Fibroblast of villous mesenchyme (primary cell): ENCODE measurements around the gene MAPKAP1. TPM values are rescaled to one million over a fixed set of nuclear protein-coding genes. Genes with fewer than 3 reads are reported as not detected.

Experiments
- DNase-seq: peaks from one replicate; pipeline ENCODE4 v3.0.0-alpha.2; 2010; ENCODE audit warnings: low read depth
- H3K4me3 ChIP-seq: 2 replicates; pipeline ENCODE4 v1.5.1; 2011; ENCODE audit warnings: low read depth, mild to moderate bottlenecking, low read length
- total RNA-seq: library from RNA; depleted of rRNA; stranded (reverse); fragments of >200 nt; gene quantifications from 2 replicates; pipeline ENCODE4 v1.2.3, GENCODE V29; 2012
- TF ChIP-seq, protein P1 (sequence below): IDR thresholded peaks from 2 replicates; pipeline ENCODE4 v1.5.1; 2012; ENCODE audit warnings: low read depth, mild to moderate bottlenecking, low read length; ENCODE audit not compliant: insufficient read depth

The MAPKAP1 gene
- total RNA-seq, 1 donor, result 92.0 TPM

DNA sequence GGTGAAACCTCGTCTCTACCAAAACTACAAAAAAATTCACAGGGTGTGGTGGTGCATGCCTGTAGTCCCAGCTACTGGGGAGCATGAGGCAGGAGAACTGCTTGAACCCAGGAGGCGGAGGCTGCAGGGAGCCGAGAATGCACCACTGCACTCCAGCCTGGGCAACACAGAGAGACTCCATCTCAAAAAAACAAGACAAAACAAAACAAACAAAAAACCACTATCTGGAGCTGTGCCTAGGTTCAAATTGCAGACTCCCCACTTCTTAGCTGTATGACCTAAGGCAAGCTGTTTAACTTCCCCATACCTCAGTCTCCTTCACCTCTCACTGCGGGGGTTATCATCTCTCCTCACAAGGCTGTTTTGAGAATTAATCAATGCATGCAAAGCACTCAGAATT lies 68.0 kb downstream of the MAPKAP1 start:
- TF ChIP-seq, protein P1, sequence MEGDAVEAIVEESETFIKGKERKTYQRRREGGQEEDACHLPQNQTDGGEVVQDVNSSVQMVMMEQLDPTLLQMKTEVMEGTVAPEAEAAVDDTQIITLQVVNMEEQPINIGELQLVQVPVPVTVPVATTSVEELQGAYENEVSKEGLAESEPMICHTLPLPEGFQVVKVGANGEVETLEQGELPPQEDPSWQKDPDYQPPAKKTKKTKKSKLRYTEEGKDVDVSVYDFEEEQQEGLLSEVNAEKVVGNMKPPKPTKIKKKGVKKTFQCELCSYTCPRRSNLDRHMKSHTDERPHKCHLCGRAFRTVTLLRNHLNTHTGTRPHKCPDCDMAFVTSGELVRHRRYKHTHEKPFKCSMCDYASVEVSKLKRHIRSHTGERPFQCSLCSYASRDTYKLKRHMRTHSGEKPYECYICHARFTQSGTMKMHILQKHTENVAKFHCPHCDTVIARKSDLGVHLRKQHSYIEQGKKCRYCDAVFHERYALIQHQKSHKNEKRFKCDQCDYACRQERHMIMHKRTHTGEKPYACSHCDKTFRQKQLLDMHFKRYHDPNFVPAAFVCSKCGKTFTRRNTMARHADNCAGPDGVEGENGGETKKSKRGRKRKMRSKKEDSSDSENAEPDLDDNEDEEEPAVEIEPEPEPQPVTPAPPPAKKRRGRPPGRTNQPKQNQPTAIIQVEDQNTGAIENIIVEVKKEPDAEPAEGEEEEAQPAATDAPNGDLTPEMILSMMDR, result no peak
- no peak for DNase-seq
- H3K4me3 ChIP-seq, result no peak overlapping the region

DNA sequence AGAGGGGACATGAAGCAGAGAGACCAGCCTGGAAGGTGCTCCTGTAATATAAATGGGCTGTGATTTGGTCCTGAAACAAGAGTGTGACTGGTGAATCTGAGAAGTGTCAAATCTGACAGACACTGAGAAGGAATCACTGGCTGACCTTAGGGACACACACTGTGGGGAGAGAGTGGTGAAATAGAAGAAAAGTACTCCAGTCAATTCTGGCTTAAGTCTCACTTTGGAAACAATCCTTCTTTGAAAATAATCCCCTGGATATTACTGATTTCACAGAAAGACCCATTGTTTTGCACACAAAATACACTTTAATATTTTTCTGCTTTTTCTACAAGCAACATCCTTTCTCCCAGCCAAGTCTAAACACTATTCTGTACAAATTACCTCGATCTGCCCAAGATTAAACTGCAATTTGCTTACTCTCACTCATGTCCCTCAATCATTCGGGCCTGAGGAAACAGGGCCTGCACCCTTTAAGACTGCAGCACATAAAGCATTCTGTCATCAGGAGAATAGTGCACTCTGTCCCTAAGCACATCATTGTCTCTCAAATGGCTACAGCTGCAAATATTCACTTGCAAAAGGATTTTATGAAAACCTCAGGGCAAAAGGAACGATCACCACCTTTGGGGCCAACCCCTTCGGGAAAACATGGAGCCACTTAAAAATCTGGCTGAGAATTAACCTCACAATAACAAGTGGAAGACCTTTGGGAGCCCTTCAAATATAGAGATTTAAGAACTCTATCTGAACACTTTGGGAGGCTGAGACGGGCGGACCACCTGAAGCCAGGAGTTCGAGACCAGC lies 68.6 kb downstream of the MAPKAP1 start:
- TF ChIP-seq, protein P1, result no peak
- no peak overlapping the region for H3K4me3 ChIP-seq
- DNase-seq, result no peak

DNA sequence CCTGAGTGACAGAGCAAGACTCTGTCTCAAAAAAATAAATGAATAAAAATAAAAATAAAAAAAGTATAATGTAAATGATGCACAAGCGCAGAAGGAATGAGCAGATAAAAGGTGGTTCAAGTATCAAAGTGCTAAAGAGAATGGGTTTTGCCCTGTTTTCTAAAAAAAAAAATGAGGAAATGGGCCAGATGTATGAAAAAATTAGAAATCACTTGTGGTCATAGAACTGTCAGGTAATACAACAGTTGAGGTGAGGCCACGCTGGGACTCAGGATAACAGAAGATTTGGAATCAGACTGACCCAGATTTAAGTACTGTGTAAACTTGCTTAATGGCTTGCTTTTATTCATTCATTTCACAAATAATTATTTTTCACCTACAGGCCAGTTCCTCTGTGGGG lies 69.8 kb downstream of the MAPKAP1 start:
- TF ChIP-seq, protein P1, result no peak
- no peak overlapping the region for H3K4me3 ChIP-seq
- no peak for DNase-seq

DNA sequence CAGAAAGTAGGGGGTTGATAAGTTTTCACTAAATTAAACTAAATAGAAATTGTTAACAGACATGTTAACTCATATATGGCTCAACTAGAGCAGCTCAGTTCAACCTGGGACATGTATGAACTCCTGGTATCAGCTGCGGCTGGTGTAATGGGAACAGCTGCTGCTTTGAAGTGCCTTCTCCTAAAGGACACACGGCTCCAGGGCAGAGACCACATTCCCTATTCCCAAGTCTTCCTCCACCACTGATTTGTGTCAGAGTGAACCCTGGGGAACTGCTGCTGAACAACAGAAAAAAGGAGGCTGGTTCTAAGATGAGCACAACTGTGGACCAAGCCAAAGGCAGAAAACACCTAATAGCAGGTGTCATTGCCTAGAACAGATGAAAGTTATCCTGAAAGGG lies 71.1 kb downstream of the MAPKAP1 start:
- no peak for DNase-seq
- TF ChIP-seq, protein P1, result no peak
- no peak overlapping the region for H3K4me3 ChIP-seq

DNA sequence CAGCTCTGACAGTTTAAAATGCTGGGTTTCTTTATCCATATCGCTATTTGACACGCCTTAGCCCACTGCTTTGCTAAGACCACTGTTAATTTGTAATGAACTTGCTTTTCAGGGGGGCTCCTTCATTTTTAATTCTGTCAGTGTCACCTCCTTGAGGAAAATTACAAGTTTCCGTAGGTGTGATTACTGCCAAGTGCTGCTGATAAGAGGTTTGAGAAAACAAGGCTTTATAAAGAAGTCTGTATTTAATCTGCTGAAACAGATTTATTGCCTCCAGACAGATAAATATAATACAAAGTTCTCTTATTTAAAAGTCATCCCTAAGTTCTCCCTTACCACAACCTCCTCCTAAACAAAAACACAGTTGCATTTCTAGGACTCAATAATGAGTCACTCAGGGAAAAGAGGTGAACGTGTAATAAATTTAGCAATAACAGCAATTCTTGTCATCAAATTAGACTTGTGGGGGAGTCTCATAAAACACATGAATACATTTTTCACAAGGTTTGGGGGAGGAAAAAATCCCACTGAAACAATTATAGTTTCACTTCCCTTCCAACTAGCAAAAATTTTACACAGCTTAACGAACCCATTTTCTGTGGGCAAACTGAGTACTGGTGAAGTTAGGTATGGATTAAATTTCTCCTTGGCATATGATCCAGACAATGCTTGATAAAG lies 72.8 kb downstream of the MAPKAP1 start:
- TF ChIP-seq, protein P1, result no peak
- no peak overlapping the region for H3K4me3 ChIP-seq
- peak; percentile 77 for DNase-seq

DNA sequence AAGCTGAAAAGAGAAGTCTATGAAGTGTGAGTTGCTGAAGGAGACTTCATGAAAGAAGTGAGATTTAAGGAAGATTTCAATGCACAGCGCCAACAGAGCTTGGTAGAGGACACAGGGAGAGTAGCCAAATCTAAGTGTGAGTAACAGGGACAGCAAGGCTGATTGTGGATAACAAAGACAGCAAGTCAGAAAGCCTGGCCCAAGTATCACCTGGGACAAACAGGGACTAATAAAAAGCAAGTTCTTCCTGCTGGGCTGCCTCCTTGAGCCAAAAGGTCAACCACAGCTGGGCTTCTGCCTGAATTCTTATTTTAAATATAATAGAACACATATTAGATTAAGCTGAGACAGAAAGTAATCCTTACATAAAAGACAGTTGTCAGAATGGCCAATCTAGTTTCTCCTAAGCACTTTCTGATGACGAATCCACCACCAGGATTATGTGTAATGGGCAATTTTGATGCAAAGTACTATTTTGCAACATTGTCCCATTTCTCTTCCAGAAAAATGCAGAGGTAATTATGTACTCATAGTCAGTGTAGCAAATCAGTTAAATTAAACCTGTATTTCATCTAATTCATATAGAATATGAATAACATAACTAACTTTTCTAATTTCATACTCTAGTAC lies 73.8 kb downstream of the MAPKAP1 start:
- peak; percentile 17 for DNase-seq
- no peak overlapping the region for H3K4me3 ChIP-seq
- TF ChIP-seq, protein P1, result no peak
